GM18907 (cell line): Measurements from ENCODE around the gene VCL.
"Not testable (repeated sequence)": the region's sequence is repeated elsewhere in the genome, so short reads cannot be mapped to it uniquely, and the experiment has no call there.

ENCODE experiments used
- ATAC-seq: cut with Tn5 transposase; IDR thresholded peaks from one replicate; pipeline ENCODE4 v1.9.1; 2021; ENCODE audit warnings: mild to moderate bottlenecking, moderate library complexity; ENCODE audit not compliant: unreplicated experiment

VCL gene

DNA sequence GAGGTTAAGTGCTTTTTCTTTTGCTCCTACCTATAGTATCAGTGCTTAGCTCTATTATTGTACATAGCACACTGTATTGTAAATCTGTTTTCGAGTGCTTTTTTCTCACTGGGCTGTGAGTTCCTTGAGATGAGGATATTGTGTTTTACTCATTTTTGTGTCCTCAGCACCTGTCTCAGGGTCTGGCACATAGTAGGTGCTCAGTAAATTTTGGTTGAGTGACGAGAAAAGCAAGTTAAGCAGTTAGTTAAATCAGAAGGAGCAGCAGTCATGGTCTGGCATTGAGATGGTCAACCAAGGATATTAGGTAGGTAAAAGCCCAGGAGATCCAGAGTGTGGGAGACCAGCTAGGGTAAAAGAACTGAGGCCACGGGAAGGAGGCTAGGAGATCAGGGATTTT is 101.5 kb downstream of the VCL start:
- no peak for ATAC-seq

DNA sequence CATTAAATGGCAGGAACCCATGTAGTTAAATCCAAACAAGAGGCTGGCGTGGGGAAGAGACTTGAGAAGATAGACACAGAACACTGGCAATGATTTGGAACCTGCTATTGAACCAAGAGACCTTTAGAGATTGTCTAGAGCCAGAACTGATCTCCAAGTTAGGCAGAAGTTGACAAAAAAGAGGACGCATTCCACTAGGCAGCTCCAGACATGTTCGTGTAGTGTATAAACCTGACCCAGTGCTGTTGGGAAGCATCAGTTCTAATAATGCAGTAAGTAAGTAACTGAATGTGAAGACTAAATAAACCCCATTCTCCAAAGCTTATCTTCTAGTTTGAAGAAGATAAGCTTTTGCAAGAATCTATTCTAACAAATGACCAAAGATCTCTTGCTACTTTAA is 101.9 kb downstream of the VCL start:
- ATAC-seq, result no peak

DNA sequence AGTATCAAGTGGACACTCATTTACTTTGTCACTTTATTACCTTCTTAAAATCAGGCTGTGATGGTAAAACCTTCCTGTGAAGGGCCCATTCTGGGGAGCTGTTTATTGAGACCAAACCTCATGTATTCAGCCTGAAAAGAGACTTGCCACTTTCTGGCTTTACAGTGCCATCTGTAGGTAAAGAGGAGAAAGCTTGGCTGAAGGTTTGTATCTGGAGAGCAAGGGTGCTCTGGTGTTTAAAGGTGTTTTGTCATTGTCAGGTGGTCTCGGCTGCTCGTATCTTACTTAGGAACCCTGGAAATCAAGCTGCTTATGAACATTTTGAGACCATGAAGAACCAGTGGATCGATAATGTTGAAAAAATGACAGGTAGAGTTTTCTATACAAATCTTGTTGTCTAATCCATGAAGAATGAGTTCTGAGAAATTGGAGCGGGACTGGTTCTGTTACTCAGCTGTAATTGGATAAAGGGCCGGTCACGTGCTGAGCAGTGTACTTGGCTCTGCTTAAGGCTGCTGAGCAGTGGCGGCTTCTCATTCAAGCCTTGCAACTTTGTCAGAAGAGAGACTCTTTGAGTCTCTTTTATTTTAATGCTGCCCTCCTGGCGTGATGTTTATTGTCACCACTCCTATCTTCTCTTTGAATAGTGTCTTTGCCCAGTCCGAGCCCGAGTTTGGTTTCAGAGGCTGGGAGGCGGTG is 105.8 kb downstream of the VCL start:
- ATAC-seq, result no peak

DNA sequence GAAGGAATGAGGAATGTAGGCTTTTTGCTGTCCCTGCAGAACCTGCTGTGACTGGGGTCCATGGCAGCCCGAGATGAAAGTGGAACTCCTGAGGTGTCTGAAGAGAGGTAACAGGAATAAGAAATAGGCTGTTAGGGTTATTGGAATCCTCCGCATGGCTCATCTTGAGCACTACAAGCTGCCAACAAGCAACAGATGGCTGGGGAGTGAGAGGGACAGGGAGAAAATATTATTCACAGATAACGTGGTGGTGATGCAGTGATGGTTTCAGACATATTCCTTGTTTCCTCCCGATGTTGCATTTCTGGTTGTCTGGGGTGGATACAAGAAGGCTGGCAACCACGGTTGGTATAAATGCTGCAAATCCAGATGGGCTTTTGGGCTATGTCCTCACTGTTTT is 106.6 kb downstream of the VCL start:
- ATAC-seq, result no peak

DNA sequence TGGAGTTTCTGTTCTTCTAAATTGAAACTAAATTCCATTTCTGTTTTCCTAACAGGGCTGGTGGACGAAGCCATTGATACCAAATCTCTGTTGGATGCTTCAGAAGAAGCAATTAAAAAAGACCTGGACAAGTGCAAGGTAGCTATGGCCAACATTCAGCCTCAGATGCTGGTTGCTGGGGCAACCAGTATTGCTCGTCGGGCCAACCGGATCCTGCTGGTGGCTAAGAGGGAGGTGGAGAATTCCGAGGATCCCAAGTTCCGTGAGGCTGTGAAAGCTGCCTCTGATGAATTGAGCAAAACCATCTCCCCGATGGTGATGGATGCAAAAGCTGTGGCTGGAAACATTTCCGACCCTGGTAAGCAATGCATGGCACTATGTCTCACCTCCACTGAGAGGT is 107.1 kb downstream of the VCL start:
- no peak for ATAC-seq

DNA sequence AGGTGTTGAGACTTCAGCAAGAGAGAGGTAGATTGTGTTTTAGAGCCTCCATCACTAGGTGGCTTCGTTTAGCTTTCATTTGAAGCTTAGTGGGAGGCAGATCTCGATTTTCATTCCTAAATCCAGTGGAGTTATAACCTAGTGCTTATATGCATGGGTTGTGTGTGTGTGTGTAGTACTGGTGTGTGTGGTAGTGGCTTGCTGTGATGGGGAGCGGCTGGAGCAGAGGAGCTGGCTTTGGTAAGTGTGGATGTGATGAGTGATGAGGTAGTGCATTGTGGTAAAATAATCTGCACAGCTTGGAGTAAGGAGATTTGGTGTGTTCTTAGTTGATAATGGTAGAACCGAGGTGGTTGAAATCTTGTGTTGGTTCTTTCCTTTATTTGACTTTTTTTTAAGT is 109.5 kb downstream of the VCL start:
- ATAC-seq, result no peak

DNA sequence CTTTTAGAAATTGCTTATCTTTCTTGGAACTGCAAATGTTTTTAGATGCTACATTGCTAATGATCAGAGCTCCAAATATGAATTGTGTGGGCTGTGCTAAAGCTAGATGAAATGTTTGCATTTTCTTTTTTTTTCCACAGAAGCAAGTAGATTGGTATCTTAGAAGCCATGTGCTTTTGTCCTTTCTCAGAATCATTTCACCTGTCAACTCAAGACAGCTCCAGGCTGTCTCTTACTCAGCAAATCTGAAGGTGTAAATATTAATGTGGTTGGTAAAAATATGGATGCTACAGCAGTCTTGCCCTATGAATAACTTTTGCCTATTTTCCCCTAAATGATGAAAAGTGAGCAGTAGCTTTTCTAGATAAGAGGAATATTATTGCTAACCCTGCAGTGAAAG is 111.5 kb downstream of the VCL start:
- no peak for ATAC-seq

GRCh38 chr10:74110120-74110519 is 112.2 kb downstream of the VCL start:
- ATAC-seq, result no peak

DNA sequence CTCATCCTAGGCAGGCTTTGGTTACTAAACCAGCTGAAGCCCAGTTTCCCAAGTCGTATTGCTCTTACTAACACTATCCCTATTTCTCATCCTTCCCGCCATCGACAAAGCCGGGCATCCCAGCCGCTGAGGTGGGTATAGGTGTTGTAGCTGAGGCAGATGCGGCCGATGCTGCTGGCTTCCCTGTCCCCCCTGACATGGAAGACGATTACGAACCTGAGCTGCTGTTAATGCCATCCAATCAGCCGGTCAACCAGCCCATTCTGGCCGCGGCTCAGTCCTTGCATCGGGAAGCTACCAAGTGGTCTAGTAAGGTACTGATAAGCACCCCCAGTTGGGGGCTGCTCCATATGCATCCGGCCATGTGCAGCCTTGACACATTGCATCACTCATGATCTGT is 113.9 kb downstream of the VCL start:
- ATAC-seq, result no peak

DNA sequence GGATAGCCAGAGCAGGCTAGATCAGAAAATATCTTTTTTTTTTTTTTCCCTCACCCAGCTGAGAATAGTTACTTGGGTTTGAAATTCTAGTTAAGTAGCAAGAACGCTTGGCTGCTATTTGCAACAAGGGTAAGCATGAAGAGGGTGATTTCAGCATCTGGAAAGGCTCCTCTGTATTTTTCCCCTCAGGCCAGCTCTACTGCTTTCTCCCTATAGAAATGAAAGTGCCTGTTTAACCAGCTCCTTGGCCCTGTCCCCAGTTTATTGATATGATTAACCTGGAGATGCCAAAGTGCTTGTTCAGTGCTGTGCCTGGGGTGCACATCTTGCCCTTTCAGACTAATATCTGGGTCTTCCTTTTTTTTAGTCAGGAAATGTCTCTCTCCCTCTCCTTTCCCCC is 115.6 kb downstream of the VCL start:
- no peak for ATAC-seq

DNA sequence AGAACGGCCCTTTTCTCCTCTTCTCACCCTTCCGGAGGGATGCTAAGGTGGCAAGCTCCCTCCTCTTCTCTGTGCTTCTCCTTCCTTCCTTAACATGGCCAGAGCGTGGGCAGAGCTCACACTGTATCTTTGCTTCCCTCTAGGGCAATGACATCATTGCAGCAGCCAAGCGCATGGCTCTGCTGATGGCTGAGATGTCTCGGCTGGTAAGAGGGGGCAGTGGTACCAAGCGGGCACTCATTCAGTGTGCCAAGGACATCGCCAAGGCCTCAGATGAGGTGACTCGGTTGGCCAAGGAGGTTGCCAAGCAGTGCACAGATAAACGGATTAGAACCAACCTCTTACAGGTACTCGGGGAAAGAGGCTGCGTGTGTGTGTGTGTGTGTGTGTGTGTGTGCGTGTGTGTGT is 116.1 kb downstream of the VCL start:
- ATAC-seq, result no peak

DNA sequence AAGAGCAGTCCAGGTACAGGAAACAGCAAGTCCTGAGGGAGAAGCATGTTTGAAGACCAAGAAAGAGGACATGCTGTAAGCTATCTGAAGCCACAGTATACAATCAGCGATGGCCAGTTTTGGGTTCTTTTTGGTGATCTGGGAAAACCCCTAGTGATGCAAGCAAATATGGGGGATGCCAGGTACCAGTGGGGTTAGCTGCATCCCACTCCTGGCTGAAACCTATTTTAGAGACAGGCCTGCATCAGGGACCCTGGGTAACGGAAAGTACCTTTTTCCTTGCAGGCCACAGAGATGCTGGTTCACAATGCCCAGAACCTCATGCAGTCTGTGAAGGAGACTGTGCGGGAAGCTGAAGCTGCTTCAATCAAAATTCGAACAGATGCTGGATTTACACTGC is 119.8 kb downstream of the VCL start:
- no peak for ATAC-seq

DNA sequence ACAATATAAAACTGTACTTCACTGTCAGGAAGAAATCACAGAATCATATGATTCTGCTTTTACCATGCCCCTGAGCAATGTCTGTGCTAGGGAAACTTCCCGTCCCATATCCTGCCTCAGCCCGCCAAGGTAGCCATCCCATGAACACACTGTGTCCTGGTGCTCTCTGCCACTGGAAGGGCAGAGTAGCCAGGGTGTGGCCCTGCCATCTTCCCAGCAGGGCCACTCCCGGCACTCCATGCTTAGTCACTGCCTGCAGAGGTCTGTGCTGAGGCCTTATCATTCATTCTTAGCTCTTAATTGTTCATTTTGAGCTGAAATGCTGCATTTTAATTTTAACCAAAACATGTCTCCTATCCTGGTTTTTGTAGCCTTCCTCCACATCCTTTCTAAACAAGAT is 120.9 kb downstream of the VCL start:
- no peak for ATAC-seq

GRCh38 chr10:74120911-74121310 is 123.0 kb downstream of the VCL start:
- no peak for ATAC-seq

- ATAC-seq, result no peak
Measured at GRCh38 chr10:74121368-74121767, 123.5 kb downstream of the VCL start.

- no peak for ATAC-seq
Measured at GRCh38 chr10:74122060-74122459, 124.1 kb downstream of the VCL start.

GRCh38 chr10:74123081-74123480 is 125.2 kb downstream of the VCL start:
- ATAC-seq, result no peak

- no peak for ATAC-seq
Measured at GRCh38 chr10:74133923-74134820, 136.3 kb downstream of the VCL start.

DNA sequence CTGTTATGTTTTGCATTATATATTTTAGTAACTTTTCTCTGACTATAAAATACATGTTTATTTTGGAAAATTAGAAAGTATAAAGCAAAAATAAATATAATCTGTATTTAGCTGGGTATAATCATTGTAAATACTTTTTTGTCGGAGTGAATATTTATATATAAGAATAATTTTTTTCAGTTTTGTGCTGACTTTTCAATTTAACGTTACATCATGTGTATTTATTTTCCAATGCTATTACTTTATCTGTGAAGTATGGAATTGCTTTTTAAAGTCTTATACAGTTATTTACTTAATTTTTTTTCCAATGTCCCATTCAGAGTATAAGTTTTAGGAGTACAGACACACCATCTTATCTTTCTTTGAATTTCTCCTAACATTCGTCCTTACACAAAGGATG is 137.5 kb downstream of the VCL start:
- no peak for ATAC-seq

DNA sequence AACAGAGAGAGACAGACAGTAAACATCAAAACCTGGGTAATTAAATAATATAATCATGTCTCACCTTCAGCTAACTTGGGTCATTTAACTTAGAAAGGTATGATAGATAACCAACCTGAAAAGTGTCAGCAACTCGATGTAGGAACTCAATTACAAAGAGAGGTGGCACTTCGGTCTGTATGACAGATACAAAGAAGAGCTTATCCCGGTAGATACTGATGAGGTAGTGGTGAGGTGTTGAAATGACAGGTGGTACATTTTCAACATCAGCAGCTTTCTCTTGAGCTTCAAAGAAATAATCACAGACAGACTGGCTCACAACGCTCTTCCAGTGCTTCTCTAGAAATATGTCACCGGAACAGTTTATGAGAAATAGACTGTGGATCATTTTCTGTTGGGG is 140.1 kb downstream of the VCL start:
- ATAC-seq, result no peak

DNA sequence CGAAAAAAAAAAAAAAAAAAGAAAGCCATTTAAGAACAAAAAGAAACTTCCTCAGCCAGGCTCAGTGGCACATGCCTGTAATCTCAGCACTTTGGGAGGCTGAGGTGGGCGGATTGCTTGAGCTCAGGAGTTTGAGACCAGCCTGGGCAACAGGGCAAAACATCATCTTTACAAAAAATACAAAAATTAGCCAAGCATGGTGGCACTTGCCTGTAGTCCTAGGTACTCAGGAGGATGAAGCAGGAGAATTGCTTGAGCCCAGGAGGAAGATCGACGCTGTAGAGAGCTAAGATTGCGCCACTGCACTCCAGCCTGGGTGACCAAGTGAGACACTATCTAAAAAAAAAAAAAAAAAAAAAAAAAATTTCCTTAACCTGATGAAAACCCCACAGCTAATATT is 140.7 kb downstream of the VCL start:
- not testable (repeated sequence) for ATAC-seq

GRCh38 chr10:74139981-74140380 is 142.1 kb downstream of the VCL start:
- no peak for ATAC-seq
